GM15510 (cell line): ENCODE results near the gene S100A11.

Experiments used
- POLR2A ChIP-seq: IDR thresholded peaks from 3 replicates; pipeline ENCODE4 v1.6.1; 2011; ENCODE audit warnings: borderline replicate concordance; ENCODE audit not compliant: insufficient read length; ENCODE audit errors: extremely low read depth

The S100A11 gene

DNA sequence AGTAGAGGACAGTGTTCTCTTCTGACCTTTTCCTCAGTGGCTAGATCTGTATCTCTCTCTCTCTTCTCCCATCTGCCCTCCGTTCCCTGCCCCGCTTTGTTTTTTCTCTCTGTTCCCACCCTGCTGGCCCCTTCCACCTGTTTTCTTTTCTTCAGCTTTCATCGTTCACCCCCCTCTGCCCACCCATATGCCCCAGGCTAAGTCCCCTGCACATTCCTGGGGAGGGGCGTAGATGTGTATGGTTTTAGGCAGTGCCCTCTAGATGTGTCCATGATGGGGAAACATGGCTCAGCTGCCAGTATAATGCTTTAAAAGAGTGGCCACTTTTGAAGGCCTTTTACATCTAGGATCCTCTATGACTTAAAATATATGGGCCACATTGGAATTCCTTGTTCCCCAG is 13.6 kb downstream of the S100A11 start:
- TF ChIP-seq POLR2A, result no peak

- no peak for TF ChIP-seq POLR2A
Observed at GRCh38 chr1:152022474-152022873, 14.3 kb downstream of the S100A11 start.

DNA sequence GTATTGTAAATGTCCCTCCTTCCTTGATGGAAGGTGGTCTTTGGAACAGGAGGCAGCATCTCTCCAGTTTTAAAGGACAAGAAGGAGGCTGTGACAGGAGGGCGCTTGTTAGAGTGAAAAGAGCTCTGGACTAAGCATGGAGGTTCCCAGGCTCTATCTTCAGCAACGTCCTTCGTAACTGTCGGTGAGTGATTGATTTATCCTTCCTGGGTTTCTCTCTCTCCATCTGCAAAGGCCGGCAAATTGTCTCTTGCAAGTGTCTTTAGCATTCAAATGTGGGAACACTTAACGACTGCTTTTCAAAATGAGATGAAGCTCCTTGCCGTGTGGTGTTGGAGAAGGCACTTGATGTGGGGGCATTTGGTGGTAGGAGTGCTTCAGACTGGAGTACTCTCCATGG is 15.2 kb downstream of the S100A11 start:
- TF ChIP-seq POLR2A, result no peak

DNA sequence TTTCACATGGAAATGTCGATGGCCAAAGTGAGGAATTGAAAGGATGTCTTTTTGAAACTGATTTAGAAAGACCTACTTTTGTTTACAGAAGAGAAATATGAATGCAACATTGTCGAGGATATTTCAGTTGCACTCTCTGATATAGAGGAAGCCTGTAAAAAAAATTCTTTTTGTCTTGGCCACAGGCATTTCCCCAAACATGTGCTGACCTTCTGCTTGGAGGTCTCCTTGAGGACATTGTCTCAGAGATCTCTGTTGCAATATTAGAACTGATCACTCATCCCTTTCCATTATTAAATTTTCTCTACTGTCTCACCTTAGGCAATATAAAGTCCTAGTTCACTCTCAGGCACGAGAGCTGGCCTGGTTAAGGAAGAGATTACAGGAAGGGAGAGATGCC is 16.0 kb downstream of the S100A11 start:
- TF ChIP-seq POLR2A, result no peak

GRCh38 chr1:152018537-152018936 is 18.3 kb downstream of the S100A11 start:
- TF ChIP-seq POLR2A, result no peak

DNA sequence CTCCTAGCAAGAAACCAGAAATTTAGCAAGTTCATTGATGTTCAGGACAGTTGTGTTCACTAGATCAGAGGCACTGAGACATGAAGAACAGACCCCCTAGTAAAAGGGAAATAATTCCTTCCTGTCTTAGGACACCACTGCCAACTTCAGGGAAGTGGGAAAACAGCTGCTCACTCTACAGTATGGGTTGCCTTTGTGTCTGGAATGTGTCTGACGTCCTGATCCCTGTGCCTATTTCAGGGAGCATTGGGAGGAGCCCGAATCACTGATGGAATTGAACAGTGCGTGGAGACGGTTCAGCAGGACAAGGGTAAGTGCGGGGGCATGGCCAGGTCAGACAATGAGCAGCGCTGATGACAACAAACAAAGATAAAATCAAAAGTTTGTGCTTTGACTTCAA is 21.0 kb downstream of the S100A11 start:
- TF ChIP-seq POLR2A, result no peak

DNA sequence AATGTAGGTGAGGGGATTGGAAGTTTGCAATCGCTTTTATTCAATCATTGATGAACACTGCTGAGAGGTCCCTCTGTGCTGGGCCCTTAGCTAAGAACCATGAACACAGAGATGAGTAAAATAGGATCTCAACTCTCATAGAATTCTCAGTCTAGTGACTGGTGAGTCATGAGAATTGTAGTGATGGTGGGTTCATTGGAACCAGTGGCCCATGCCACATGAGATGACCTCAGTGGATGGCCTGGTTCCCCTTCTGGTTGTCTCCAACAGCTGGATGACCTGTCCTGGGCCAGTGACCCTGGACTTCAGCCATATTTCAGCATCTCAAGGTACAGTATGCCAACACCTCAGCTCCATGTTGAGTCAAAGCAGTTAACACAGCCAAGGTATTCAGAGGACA is 21.9 kb downstream of the S100A11 start:
- TF ChIP-seq POLR2A, result no peak

GRCh38 chr1:152013664-152014237 is 23.1 kb downstream of the S100A11 start:
- no peak for TF ChIP-seq POLR2A

DNA sequence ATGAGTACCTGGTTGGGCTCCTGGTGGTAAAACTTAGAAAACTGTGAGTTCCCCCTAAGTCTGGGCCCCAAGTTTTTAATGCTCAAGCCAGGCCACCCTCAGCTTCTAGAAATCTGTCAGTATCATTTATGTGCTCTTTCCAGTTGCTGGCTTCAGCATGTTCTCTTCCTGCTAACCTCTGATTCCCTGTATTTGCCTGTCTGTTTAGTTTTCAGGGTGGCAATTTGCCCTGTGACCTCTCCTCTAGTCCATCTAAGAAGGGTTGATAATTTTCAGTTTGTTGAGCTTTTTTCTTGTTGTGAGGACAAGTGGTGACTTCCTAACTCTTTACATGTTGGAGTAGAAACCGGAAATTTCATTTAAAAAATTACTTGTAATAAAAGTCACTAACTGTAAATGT is 27.1 kb downstream of the S100A11 start:
- no peak for TF ChIP-seq POLR2A

DNA sequence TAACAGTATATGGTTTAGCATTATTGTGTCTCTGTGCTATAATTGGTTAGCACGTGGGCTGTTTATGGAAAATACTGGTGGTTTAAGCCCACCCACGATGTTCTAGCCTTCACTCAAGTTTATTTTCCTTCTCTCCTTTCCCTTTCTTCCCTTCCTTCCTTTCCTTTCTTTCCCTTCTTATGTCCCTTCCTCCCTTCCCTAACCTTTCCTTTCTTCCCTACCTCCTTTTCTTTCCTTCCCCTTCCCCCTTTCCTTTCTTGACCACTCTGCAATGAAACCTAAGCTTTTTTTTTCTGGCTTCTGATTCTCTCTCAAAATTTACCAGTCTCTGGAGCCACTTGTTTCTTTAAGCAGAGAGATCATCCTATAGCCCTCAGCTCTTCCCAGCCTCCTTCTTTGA is 29.8 kb downstream of the S100A11 start:
- TF ChIP-seq POLR2A, result no peak

- no peak for TF ChIP-seq POLR2A
Observed at GRCh38 chr1:152005360-152005912, 31.4 kb downstream of the S100A11 start.

- TF ChIP-seq POLR2A, result no peak
Observed at GRCh38 chr1:152003846-152004442, 32.9 kb downstream of the S100A11 start.

DNA sequence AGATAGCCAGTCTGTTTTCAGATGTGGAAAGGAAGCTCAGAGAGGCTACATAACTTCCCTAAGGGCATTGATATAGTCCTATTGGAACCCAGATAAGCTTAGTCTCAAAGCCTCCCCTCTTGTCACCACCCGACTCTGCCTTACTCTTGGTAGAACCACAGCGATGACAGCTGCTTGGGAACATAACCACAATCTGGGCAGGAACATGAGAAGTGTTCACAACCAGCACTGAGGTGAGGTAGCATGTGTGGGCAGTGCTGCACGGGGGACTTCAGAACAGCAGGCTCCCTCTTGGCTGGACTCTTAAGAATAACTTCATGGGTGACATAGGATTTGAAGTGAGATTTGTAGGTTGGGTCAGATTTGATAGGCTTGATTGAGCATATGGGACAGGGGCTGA is 33.8 kb downstream of the S100A11 start:
- TF ChIP-seq POLR2A, result no peak

DNA sequence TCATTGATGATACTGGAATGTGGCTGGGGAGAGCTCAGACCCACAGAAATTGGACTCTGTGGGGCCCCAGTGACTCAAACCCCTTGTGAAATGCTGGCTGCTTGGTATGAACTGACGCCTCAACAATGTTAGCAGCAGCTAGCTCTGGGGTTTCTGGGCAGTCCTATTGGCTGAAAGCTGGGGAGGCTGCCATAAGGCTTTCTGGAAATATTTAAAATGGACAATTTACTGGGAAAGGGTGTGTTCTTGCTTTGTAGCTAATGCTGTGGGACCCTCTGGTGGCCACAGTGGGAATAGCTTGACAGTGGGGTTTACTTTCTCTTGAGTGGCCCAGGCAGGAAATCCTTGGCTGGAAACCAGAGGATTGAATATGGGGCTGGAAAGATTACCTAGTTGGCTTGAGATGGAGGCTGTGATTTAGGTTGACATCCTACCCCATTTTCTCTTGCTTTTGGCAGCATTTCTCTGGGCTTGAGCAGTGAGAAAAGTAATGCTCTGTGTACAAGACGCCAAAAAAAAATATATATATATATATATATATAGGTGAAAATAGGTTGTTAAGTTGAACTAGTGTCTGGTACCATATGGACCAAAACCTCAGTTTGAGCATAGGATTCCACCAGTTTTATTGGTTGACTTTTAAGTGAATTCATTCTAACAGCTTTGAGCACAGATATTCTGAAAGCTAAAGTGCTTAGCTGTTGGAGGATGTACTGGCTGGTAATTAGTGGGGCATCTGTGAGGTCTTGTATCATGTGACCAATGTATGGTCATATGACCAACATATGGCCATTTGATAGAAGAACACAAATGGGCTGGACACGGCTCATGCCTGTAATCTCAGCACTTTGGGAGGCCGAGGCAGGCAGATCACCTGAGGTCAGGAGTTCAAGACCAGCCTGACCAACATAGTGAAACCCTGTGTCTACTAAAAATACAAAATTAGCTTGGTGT is 34.9 kb downstream of the S100A11 start:
- TF ChIP-seq POLR2A, result no peak

GRCh38 chr1:152000964-152001630 is 35.7 kb downstream of the S100A11 start:
- TF ChIP-seq POLR2A, result no peak

DNA sequence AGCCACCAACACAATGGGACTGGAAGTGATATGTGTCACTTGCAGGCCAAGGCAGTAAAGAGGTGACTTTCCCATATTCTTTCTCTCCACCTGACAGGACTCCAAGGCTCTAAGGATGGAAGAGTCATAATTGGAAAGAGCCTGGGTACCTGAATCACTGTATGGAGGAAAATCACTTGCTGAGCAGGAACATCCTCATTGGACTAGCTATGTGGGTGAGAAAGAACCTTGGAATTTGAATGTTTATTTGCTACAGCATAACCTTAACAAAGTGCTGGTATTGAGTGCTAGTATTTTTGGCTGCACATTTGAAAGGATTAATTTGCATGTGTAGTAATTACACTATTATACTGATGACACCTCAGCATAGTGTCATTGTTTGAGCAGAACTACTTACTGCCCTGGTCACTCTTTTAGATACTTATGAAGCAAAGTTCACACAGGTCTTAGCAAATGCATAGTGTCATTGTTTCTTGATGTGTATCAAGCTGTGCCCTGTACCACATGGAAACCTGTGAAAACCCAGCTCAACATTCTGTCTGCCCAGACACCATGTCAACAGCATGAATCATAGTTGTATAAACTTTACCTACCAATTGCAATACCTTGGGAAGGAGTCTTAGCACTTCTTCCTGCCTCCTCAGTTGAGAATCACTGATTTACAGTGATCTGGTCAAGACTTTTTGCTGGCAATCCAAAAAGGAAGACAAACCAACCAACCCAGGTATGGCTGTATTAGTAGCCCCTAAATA is 38.0 kb downstream of the S100A11 start:
- no peak for TF ChIP-seq POLR2A
